A673 (cell line): ENCODE results near the gene GLMP. TPM values are rescaled to one million over a fixed set of nuclear protein-coding genes. Genes with fewer than 3 reads are reported as not detected.
A peak's percentile ranks its signal among the peaks of the same experiment; 100 is the strongest.

Source experiments
- BruUV-seq: library from RNA; stranded (reverse); fragments of 400-500 nt; replicated peaks from 2 replicates; lab custom pipeline; 2021; lab: Mats Ljungman, UMichigan
- CTCF ChIA-PET: fragments of 300-600 bp; sonication (Branson Sonifier 250); formaldehyde crosslinking; loops from one replicate; lab custom pipeline; 2022; ENCODE audit warnings: antibody characterized with exemption; lab: Charles Lee
- POLR2A ChIA-PET: fragments of 300-600 bp; sonication (Branson Sonifier 250); formaldehyde crosslinking; loops from one replicate; lab custom pipeline; 2022; ENCODE audit warnings: antibody characterized with exemption; ENCODE audit not compliant: low non-redundant PET; lab: Charles Lee
- DNase-seq: peaks from one replicate; pipeline ENCODE4 v3.0.0-alpha.2; 2015; ENCODE audit warnings: low spot score
- H3K27ac ChIP-seq: fragments of 200-600 bp; sonication (generic); 2 replicates; pipeline ENCODE4 v1.5.1; 2016; ENCODE audit warnings: mixed run types, low read depth, mild to moderate bottlenecking, mixed read lengths, antibody characterized with exemption, low read length; ENCODE audit not compliant: poor library complexity, severe bottlenecking
- H3K27me3 ChIP-seq: fragments of 200-600 bp; sonication (generic); replicated peaks from 2 replicates; pipeline ENCODE4 v1.6.1; 2017; ENCODE audit warnings: mixed run types, low read depth, mild to moderate bottlenecking, mixed read lengths, antibody characterized with exemption, low read length; ENCODE audit not compliant: insufficient read depth, poor library complexity
- H3K36me3 ChIP-seq: fragments of 200-600 bp; sonication (generic); 2 replicates; pipeline ENCODE4 v1.6.1; 2016; ENCODE audit warnings: mixed run types, mild to moderate bottlenecking, mixed read lengths, antibody characterized with exemption, low read length; ENCODE audit not compliant: insufficient read depth, poor library complexity, severe bottlenecking
- H3K4me1 ChIP-seq: fragments of 200-600 bp; sonication (generic); 2 replicates; pipeline ENCODE4 v1.6.1; 2017; ENCODE audit warnings: mixed run types, mild to moderate bottlenecking, mixed read lengths, antibody characterized with exemption, low read length; ENCODE audit not compliant: insufficient read depth, poor library complexity, severe bottlenecking
- H3K4me3 ChIP-seq: fragments of 200-600 bp; sonication (generic); 2 replicates; pipeline ENCODE4 v1.5.1; 2016; ENCODE audit warnings: low read depth, mixed run types, mild to moderate bottlenecking, mixed read lengths, low read length; ENCODE audit not compliant: poor library complexity, severe bottlenecking
- H3K9me3 ChIP-seq: fragments of 200-600 bp; sonication (generic); 2 replicates; pipeline ENCODE4 v1.6.1; 2016; ENCODE audit warnings: mixed run types, low read depth, mild to moderate bottlenecking, mixed read lengths, antibody characterized with exemption, low read length; ENCODE audit not compliant: poor library complexity, severe bottlenecking
- CTCF ChIP-seq: fragments of 300-800, 200-600 bp; sonication (generic); conservative IDR thresholded peaks from 2 replicates; pipeline ENCODE4 v1.5.1; 2017; ENCODE audit warnings: low read depth, mild to moderate bottlenecking, antibody characterized with exemption, low read length, moderate library complexity, mixed read lengths
- EZH2 ChIP-seq: fragments of 200-600 bp; sonication (generic); IDR thresholded peaks from 2 replicates; pipeline ENCODE4 v1.6.1; 2017; ENCODE audit warnings: borderline replicate concordance, low read depth, mild to moderate bottlenecking, mixed read lengths, antibody characterized with exemption, low read length; ENCODE audit not compliant: poor library complexity, severe bottlenecking
- intact Hi-C: fragments of 100-400 bp; cut with micrococcal nuclease; formaldehyde crosslinking; loops from one replicate; pipeline ENCODE4 v1.10.0; 2022; ENCODE audit not compliant: unreplicated experiment
- total RNA-seq: library from RNA; stranded (reverse); gene quantifications from 2 replicates; pipeline ENCODE4 v1.2.3, GENCODE V29; 2021

GLMP gene
- total RNA-seq, 1 experiment from 2014 or later, result 30.3 TPM

- CTCF ChIA-PET, result interaction anchor here (0.6 kb wide), 1 partner anchor 17 kb away, joined by 4 read pairs; no protein-coding TSS in a partner anchor
- Histone ChIP-seq H3K9me3 (no peaks in the 10 kb centered on the region), H3K4me1 (peaks cover 14% of the 10 kb centered on the region), H3K27ac (peak within 1 kb of the TSS; percentile 86), H3K27me3 (no peaks in the 10 kb centered on the region), H3K36me3 (peaks cover 27% of the 10 kb centered on the region), H3K4me3 (peak within 1 kb of the TSS; percentile 88)
- intact Hi-C loops, result loop anchor here (10.0 kb wide), 1 partner anchor 64 kb away; no protein-coding TSS in a partner anchor
- no TSS peak for BruUV-seq
- DNase-seq, result peak; percentile 100
- TF ChIP-seq EZH2, result no peak
- no peak for TF ChIP-seq CTCF
- POLR2A ChIA-PET, result interaction anchor here (0.5 kb wide), 1 partner anchor 1065 kb away, joined by 8 read pairs; the partner anchor contains the start of gene CLK2
These were observed 42.9 kb upstream of the GLMP start, which contains the start of the genes CCT3 and TSACC for GRCh38 chr1:156338180-156338976. Gene CCT3, minus strand, starts transcription at chr1:156338292. Its CDS starts 108 bp downstream, at chr1:156338184. Gene TSACC, plus strand, starts transcription at chr1:156338526. Its CDS starts 1,232 bp downstream, at chr1:156339758.

GRCh38 chr1:156337888-156338179 is 42.4 kb upstream of the GLMP start:
- H3K4me3 ChIP-seq, result peak overlapping the region; percentile 88
- intact Hi-C loops, result loop anchor here (10.0 kb wide), 1 partner anchor 63 kb away; no protein-coding TSS in a partner anchor
- peaks cover 32% of the 10 kb centered on the region for H3K36me3 ChIP-seq
- POLR2A ChIA-PET, result interaction anchor here (0.5 kb wide), 1 partner anchor 1064 kb away, joined by 8 read pairs; the partner anchor contains the start of gene CLK2
- peaks cover 14% of the 10 kb centered on the region for H3K4me1 ChIP-seq
- no peak for DNase-seq
- no peaks in the 10 kb centered on the region for H3K27me3 ChIP-seq
- CTCF ChIA-PET, result interaction anchor here (0.6 kb wide), 1 partner anchor 16 kb away, joined by 4 read pairs; no protein-coding TSS in a partner anchor
- TF ChIP-seq EZH2 (no peak), CTCF (no peak)
- H3K27ac ChIP-seq, result peak overlapping the region; percentile 86
- no peaks in the 10 kb centered on the region for H3K9me3 ChIP-seq
- BruUV-seq, result no TSS peak

GRCh38 chr1:156337052-156337887 is 41.8 kb upstream of the GLMP start:
- TSS peak; percentile 53 for BruUV-seq
- Histone ChIP-seq H3K4me3 (peak overlapping the region; percentile 88), H3K27me3 (no peaks in the 10 kb centered on the region), H3K4me1 (peaks cover 14% of the 10 kb centered on the region), H3K9me3 (no peaks in the 10 kb centered on the region), H3K27ac (peak overlapping the region; percentile 86), H3K36me3 (peaks cover 38% of the 10 kb centered on the region)
- DNase-seq, result peak; percentile 29
- ChIA-PET CTCF (interaction anchor here (0.6 to 0.7 kb wide), 2 partner anchors 16 to 359 kb away, joined by 3 to 4 read pairs; partner anchors contain the start of gene ARHGEF2), POLR2A (interaction anchor here (0.5 kb wide), 1 partner anchor 1064 kb away, joined by 8 read pairs; the partner anchor contains the start of gene CLK2)
- intact Hi-C loops, result loop anchor here (10.0 kb wide), 1 partner anchor 62 kb away; no protein-coding TSS in a partner anchor
- TF ChIP-seq CTCF, result no peak
